NCI-H82 (cell line): Measurements from ENCODE around the gene GALNT9.
"Not testable (repeated sequence)": the region's sequence is repeated elsewhere in the genome, so short reads cannot be mapped to it uniquely, and the experiment has no call there.

Experiments
- DNase-seq: peaks from one replicate; lab custom pipeline; 2025; lab: John Stamatoyannopoulos, UW

The GALNT9 gene

GRCh38 chr12:132358241-132359225, 29.1 kb upstream of the GALNT9 start:
- not testable (repeated sequence) for DNase-seq

GRCh38 chr12:132357623-132358186, 28.3 kb upstream of the GALNT9 start:
- DNase-seq = no peak

- peak; percentile 88 for DNase-seq
These were observed 27.6 kb upstream of the GALNT9 start for GRCh38 chr12:132356691-132357622.

GRCh38 chr12:132355742-132356681, 26.6 kb upstream of the GALNT9 start:
- DNase-seq = no peak

GRCh38 chr12:132354982-132355680, 25.7 kb upstream of the GALNT9 start:
- DNase-seq = no peak

GRCh38 chr12:132354211-132354981, 25.0 kb upstream of the GALNT9 start:
- DNase-seq = no peak

- DNase-seq = peak; percentile 89
These were observed 24.4 kb upstream of the GALNT9 start for GRCh38 chr12:132353811-132354210.

- peak; percentile 59 for DNase-seq
These were observed 23.8 kb upstream of the GALNT9 start for GRCh38 chr12:132352896-132353800.

- DNase-seq = peak; percentile 39
These were observed 22.5 kb upstream of the GALNT9 start for GRCh38 chr12:132351751-132352495.

- no peak for DNase-seq
These were observed 20.2 kb upstream of the GALNT9 start for GRCh38 chr12:132349501-132350131.

- no peak for DNase-seq
These were observed 18.8 kb upstream of the GALNT9 start for GRCh38 chr12:132348176-132348575.

GRCh38 chr12:132347176-132347855, 17.9 kb upstream of the GALNT9 start:
- no peak for DNase-seq

- peak; percentile 31 for DNase-seq
These were observed 17.2 kb upstream of the GALNT9 start for GRCh38 chr12:132346471-132347175.

GRCh38 chr12:132345561-132346200, 16.3 kb upstream of the GALNT9 start:
- no peak for DNase-seq

- DNase-seq = no peak
These were observed 15.7 kb upstream of the GALNT9 start for GRCh38 chr12:132345126-132345525.

- no peak for DNase-seq
These were observed 15.2 kb upstream of the GALNT9 start for GRCh38 chr12:132344601-132345000.
